ENCODE measurements around the gene RBM20. TPM values are rescaled to one million over a fixed set of nuclear protein-coding genes. Genes with fewer than 3 reads are reported as not detected.

The RBM20 gene
- total and polyA plus RNA-seq, 10 of the 15 experiments (the other 5 are each of a cell fraction or from before 2014, with no cell fraction given) = 0.04 to 0.26 (median 0.15) TPM

DNA sequence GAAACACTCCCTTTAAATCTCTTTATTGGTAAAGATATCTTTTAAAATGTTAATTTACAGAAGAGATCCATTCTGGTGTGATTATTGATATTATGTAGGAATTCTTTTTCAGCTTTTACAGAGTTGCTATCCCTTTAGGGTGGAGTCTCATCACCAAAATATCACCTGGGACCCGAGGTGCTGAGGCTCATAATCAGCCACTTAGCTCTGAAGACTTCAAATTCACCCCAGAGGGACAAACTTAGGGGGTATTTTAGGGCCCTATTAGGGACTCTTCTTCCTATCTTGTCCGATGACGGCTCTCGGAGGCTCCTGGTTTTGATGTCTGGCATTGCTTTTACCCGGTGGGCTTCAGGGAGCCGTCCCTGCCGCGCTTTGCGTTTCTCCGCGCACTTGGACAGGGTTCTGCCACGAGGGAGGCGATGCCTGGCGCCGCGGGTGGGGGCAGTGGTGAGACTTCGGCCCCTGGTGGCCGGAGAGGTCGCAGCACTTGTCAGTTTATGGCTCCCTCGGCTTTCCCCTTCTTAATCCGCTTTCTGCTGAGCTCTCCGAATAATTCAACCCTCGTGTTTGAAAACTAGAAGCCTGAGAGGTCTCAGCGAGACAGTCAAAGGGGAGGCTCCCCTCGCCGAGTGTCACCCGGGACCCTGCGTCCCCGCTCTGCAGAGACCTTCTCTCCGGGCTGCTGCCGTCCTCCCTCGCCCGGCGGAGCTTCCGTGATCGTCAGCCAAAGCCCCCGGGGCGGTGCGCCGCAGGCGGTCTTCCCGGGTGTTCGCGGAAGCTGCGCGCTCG lies 27.8 kb downstream of the RBM20 start (continued):
- no peak for TF ChIP-seq SIN3A (IDR thresholded peaks at IDR 0.05; ENCODE audit: low read depth, low read length)
- no peak for TF ChIP-seq NR2C1 (IDR thresholded peaks at IDR 0.05)
- TF ChIP-seq SIX5 (IDR thresholded peaks at IDR 0.05; ENCODE audit: low read depth, low read length, severe bottlenecking) = no peak
- TF ChIP-seq, protein P1, sequence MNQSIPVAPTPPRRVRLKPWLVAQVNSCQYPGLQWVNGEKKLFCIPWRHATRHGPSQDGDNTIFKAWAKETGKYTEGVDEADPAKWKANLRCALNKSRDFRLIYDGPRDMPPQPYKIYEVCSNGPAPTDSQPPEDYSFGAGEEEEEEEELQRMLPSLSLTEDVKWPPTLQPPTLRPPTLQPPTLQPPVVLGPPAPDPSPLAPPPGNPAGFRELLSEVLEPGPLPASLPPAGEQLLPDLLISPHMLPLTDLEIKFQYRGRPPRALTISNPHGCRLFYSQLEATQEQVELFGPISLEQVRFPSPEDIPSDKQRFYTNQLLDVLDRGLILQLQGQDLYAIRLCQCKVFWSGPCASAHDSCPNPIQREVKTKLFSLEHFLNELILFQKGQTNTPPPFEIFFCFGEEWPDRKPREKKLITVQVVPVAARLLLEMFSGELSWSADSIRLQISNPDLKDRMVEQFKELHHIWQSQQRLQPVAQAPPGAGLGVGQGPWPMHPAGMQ (IDR thresholded peaks at IDR 0.05; ENCODE audit: borderline replicate concordance) = no peak
- 0 out of 2 replicates have a peak, but pooled peaks have one; percentile 48 for TF ChIP-seq DPF2 (IDR thresholded peaks at IDR 0.05)
- TF ChIP-seq, protein P2, sequence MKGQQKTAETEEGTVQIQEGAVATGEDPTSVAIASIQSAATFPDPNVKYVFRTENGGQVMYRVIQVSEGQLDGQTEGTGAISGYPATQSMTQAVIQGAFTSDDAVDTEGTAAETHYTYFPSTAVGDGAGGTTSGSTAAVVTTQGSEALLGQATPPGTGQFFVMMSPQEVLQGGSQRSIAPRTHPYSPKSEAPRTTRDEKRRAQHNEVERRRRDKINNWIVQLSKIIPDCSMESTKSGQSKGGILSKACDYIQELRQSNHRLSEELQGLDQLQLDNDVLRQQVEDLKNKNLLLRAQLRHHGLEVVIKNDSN (IDR thresholded peaks at IDR 0.05; ENCODE audit: borderline replicate concordance, extremely low read length, insufficient read depth, low read depth, low read length) = no peak
- 0 out of 2 replicates have a peak, but pooled peaks have one; percentile 40 for TF ChIP-seq PML (IDR thresholded peaks at IDR 0.05; ENCODE audit: low read length)
- TF ChIP-seq, protein P3, sequence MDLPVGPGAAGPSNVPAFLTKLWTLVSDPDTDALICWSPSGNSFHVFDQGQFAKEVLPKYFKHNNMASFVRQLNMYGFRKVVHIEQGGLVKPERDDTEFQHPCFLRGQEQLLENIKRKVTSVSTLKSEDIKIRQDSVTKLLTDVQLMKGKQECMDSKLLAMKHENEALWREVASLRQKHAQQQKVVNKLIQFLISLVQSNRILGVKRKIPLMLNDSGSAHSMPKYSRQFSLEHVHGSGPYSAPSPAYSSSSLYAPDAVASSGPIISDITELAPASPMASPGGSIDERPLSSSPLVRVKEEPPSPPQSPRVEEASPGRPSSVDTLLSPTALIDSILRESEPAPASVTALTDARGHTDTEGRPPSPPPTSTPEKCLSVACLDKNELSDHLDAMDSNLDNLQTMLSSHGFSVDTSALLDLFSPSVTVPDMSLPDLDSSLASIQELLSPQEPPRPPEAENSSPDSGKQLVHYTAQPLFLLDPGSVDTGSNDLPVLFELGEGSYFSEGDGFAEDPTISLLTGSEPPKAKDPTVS (IDR thresholded peaks at IDR 0.05; ENCODE audit: low read depth, low read length) = no peak
- TF ChIP-seq MYB (IDR thresholded peaks at IDR 0.05; ENCODE audit: borderline replicate concordance, low read depth, low read length) = no peak
- TF ChIP-seq, protein P4, sequence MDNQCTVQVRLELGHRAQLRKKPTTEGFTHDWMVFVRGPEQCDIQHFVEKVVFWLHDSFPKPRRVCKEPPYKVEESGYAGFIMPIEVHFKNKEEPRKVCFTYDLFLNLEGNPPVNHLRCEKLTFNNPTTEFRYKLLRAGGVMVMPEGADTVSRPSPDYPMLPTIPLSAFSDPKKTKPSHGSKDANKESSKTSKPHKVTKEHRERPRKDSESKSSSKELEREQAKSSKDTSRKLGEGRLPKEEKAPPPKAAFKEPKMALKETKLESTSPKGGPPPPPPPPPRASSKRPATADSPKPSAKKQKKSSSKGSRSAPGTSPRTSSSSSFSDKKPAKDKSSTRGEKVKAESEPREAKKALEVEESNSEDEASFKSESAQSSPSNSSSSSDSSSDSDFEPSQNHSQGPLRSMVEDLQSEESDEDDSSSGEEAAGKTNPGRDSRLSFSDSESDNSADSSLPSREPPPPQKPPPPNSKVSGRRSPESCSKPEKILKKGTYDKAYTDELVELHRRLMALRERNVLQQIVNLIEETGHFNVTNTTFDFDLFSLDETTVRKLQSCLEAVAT (IDR thresholded peaks at IDR 0.05) = peak; percentile 30; the same call in 1 of the 2 replicates
- TF ChIP-seq BHLHE40 (IDR thresholded peaks at IDR 0.05; ENCODE audit: borderline replicate concordance in 1 of 2, low read depth in 2 of 2, low read length in 1 of 2) = peak in 1 of 2 experiments; percentile 36; a peak in 1 of 4 replicates
- no peak; the same call in 1 of the 2 replicates for TF ChIP-seq TARDBP (IDR thresholded peaks at IDR 0.05; ENCODE audit: borderline replicate concordance)
- TF ChIP-seq GATAD2B (conservative IDR thresholded peaks at IDR 0.05; ENCODE audit: low read depth) = peak; percentile 91
- TF ChIP-seq NR2F1 (conservative IDR thresholded peaks at IDR 0.05) = peak; percentile 77
- TF ChIP-seq, protein P5, sequence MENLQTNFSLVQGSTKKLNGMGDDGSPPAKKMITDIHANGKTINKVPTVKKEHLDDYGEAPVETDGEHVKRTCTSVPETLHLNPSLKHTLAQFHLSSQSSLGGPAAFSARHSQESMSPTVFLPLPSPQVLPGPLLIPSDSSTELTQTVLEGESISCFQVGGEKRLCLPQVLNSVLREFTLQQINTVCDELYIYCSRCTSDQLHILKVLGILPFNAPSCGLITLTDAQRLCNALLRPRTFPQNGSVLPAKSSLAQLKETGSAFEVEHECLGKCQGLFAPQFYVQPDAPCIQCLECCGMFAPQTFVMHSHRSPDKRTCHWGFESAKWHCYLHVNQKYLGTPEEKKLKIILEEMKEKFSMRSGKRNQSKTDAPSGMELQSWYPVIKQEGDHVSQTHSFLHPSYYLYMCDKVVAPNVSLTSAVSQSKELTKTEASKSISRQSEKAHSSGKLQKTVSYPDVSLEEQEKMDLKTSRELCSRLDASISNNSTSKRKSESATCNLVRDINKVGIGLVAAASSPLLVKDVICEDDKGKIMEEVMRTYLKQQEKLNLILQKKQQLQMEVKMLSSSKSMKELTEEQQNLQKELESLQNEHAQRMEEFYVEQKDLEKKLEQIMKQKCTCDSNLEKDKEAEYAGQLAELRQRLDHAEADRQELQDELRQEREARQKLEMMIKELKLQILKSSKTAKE (IDR thresholded peaks at IDR 0.05; ENCODE audit: low read depth, poor library complexity, severe bottlenecking) = no peak
- TF ChIP-seq NFIC (IDR thresholded peaks at IDR 0.05; ENCODE audit: low read depth, low read length) = no peak
- 0 out of 2 replicates have a peak, but pooled peaks have one; percentile 47 for TF ChIP-seq BACH1 (IDR thresholded peaks at IDR 0.05; ENCODE audit: borderline replicate concordance)
- TF ChIP-seq ZNF217 (IDR thresholded peaks at IDR 0.05) = no peak
- TF ChIP-seq KDM1A (IDR thresholded peaks at IDR 0.05; ENCODE audit: borderline replicate concordance) = no peak
- TF ChIP-seq ETV6 (conservative IDR thresholded peaks at IDR 0.05 in 1 of 2, IDR thresholded peaks at IDR 0.05 in 1 of 2; ENCODE audit: borderline replicate concordance in 1 of 2, low read depth in 1 of 2) = no peak
- TF ChIP-seq YY1 (IDR thresholded peaks at IDR 0.05; ENCODE audit: low read depth, low read length) = peak; percentile 79
- TF ChIP-seq IKZF1 (conservative IDR thresholded peaks at IDR 0.05) = peak; percentile 65
- TF ChIP-seq JUNB (IDR thresholded peaks at IDR 0.05) = no peak

Data from GM12878 (cell line).